ENCODE measurements around the gene QSOX2. TPM values are rescaled to one million over a fixed set of nuclear protein-coding genes. Genes with fewer than 3 reads are reported as not detected.
A peak's percentile ranks its signal among the peaks of the same experiment; 100 is the strongest.

QSOX2 gene
- total and polyA plus RNA-seq, 4 donors: 0.79 to 12.7 (median 4.3) TPM

GRCh38 chr9:136233868-136234267 is 11.7 kb downstream of the QSOX2 start:
- peaks cover 0 to 6% (median 0%) of the 10 kb centered on the region in 4 donors for H3K36me3 ChIP-seq (ENCODE audit: control insufficient read depth in 4 of 4, insufficient read depth in 3 of 4, low read depth in 1 of 4, low read length in 3 of 4)
- H3K9me3 ChIP-seq (ENCODE audit: control insufficient read depth in 4 of 4, low read length in 3 of 4): no peaks in the 10 kb centered on the region
- no peaks in the 10 kb centered on the region for H3K27me3 ChIP-seq (ENCODE audit: control insufficient read depth in 4 of 4, insufficient read depth in 4 of 4, low read length in 3 of 4)
- no peak overlapping the region for H3K27ac ChIP-seq (ENCODE audit: low read depth in 1 of 2, low read length in 2 of 2)
- H3K9ac ChIP-seq (ENCODE audit: low read depth in 1 of 2, low read length in 2 of 2): no peak overlapping the region
- WGBS: 72% methylated on average over 14 of the region's 14 CpGs
- DNase-seq (ENCODE audit: low spot score): no peak
- TF ChIP-seq HNF4A (conservative IDR thresholded peaks at IDR 0.05) (peak in 1 of 2 donors; percentile 82), GABPA (IDR thresholded peaks at IDR 0.05 in 1 of 2, conservative IDR thresholded peaks at IDR 0.05 in 1 of 2) (no peak), EGR1 (IDR thresholded peaks at IDR 0.05; ENCODE audit: low read depth in 2 of 2) (no peak), SP1 (IDR thresholded peaks at IDR 0.05) (no peak), ZBTB33 (IDR thresholded peaks at IDR 0.05) (no peak), TAF1 (conservative IDR thresholded peaks at IDR 0.05) (no peak)
- peaks cover 8 to 20% (median 11%) of the 10 kb centered on the region in 4 donors for H3K4me1 ChIP-seq (ENCODE audit: control insufficient read depth in 4 of 4, insufficient read depth in 4 of 4, low read length in 3 of 4)
- no peak overlapping the region for H3K4me3 ChIP-seq (ENCODE audit: low read depth in 1 of 3, low read length in 3 of 3)

DNA sequence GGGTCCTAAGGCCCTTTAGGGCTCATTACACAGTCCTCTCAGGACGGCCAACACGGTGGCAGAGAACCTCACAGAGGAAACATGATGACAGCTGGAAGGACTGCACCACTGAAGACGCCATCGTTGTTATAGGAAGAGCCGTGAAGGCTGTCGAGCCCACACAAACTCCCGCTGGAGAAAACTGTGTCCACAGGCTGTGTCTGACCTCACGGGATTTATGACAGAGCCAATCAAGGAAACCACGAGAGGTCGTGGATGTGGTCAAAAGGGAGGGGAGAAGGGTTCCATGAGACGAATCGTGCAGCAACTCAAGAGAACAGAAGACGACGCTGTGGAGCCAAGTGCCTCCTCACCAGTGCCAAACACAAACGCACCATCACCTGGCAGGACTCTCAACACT is 12.2 kb downstream of the QSOX2 start:
- no peaks in the 10 kb centered on the region for H3K9me3 ChIP-seq (ENCODE audit: control insufficient read depth in 4 of 4, low read length in 3 of 4)
- H3K27ac ChIP-seq (ENCODE audit: low read depth in 1 of 2, low read length in 2 of 2): no peak overlapping the region
- peaks cover 8 to 20% (median 11%) of the 10 kb centered on the region in 4 donors for H3K4me1 ChIP-seq (ENCODE audit: control insufficient read depth in 4 of 4, insufficient read depth in 4 of 4, low read length in 3 of 4)
- DNase-seq (ENCODE audit: low spot score): no peak
- no peak for TF ChIP-seq GABPA (IDR thresholded peaks at IDR 0.05 in 1 of 2, conservative IDR thresholded peaks at IDR 0.05 in 1 of 2)
- no peak for TF ChIP-seq EGR1 (IDR thresholded peaks at IDR 0.05; ENCODE audit: low read depth in 2 of 2)
- no peak for TF ChIP-seq RAD21 (IDR thresholded peaks at IDR 0.05)
- TF ChIP-seq REST (IDR thresholded peaks at IDR 0.05): no peak
- TF ChIP-seq NR2F2 (IDR thresholded peaks at IDR 0.05): no peak
- no peak for TF ChIP-seq CTCF (IDR thresholded peaks at IDR 0.05; ENCODE audit: low read depth, low read length, missing input control)
- no peak for TF ChIP-seq YY1 (IDR thresholded peaks at IDR 0.05)
- TF ChIP-seq HNF4A (conservative IDR thresholded peaks at IDR 0.05): no peak
- no peak for TF ChIP-seq JUND (IDR thresholded peaks at IDR 0.05)
- TF ChIP-seq, protein P1, sequence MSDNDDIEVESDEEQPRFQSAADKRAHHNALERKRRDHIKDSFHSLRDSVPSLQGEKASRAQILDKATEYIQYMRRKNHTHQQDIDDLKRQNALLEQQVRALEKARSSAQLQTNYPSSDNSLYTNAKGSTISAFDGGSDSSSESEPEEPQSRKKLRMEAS (IDR thresholded peaks at IDR 0.05): no peak
- TF ChIP-seq, protein P2, sequence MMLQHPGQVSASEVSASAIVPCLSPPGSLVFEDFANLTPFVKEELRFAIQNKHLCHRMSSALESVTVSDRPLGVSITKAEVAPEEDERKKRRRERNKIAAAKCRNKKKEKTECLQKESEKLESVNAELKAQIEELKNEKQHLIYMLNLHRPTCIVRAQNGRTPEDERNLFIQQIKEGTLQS (IDR thresholded peaks at IDR 0.05): no peak
- TF ChIP-seq ZBTB33 (IDR thresholded peaks at IDR 0.05): no peak
- no peak for TF ChIP-seq TAF1 (conservative IDR thresholded peaks at IDR 0.05)
- no peak for TF ChIP-seq SP1 (IDR thresholded peaks at IDR 0.05)
- no peak for TF ChIP-seq FOXA2 (IDR thresholded peaks at IDR 0.05)
- no peak for TF ChIP-seq RXRA (IDR thresholded peaks at IDR 0.05)
- TF ChIP-seq FOXA1 (IDR thresholded peaks at IDR 0.05): no peak
- H3K36me3 ChIP-seq (ENCODE audit: control insufficient read depth in 4 of 4, insufficient read depth in 3 of 4, low read depth in 1 of 4, low read length in 3 of 4): peaks cover 0 to 6% (median 0%) of the 10 kb centered on the region in 4 donors
- H3K27me3 ChIP-seq (ENCODE audit: control insufficient read depth in 4 of 4, insufficient read depth in 4 of 4, low read length in 3 of 4): no peaks in the 10 kb centered on the region
- H3K9ac ChIP-seq (ENCODE audit: low read depth in 1 of 2, low read length in 2 of 2): no peak overlapping the region
- no peak overlapping the region for H3K4me3 ChIP-seq (ENCODE audit: low read depth in 1 of 3, low read length in 3 of 3)
- WGBS: 87% methylated on average over 15 of the region's 15 CpGs

Measured in liver (tissue), 9 donors.